Naive thymus-derived CD8-positive, alpha-beta T cell (primary cell): ENCODE data around the gene POM121. TPM values are rescaled to one million over a fixed set of nuclear protein-coding genes. Genes with fewer than 3 reads are reported as not detected.
"Not testable (repeated sequence)": the region's sequence is repeated elsewhere in the genome, so short reads cannot be mapped to it uniquely, and the experiment has no call there.

Experiments
- ATAC-seq, 2 donors: fragments of 150-1000 bp; cut with Tn5 transposase in 1 of 2; sonication (Bioruptor Pico), chemical (Tn5 transposase) in 1 of 2; 1 replicate in 1 of 2; 2 replicates in 1 of 2; pipeline ENCODE4 v1.10.0; 2021; ENCODE audit warnings: mild to moderate bottlenecking in 2 of 2, moderate library complexity in 2 of 2
- POLR2A ChIA-PET: fragments of 350-600 bp; sonication (Branson Sonifier 250); formaldehyde crosslinking; loops from one replicate; lab custom pipeline; 2021; ENCODE audit warnings: antibody characterized with exemption; lab: Charles Lee
- DNase-seq, 10 donors: peaks; one replicate each; pipeline versions ENCODE4 v3.0.0 to v3.0.0-alpha.2; 2020 to 2022
- H3K27ac Mint-ChIP-seq, 10 donors: one replicate each; pipeline ENCODE4 v1.8.0; 2020 to 2022; ENCODE audit warnings: mild to moderate bottlenecking in 10 of 10, mixed read lengths in 10 of 10, moderate library complexity in 4 of 10, inconsistent platforms in 1 of 10
- H3K27me3 Mint-ChIP-seq, 5 donors: one replicate each; pipeline ENCODE4 v1.8.0; 2021 to 2022; ENCODE audit warnings: mixed read lengths in 5 of 5
- H3K36me3 Mint-ChIP-seq, 3 donors: one replicate each; pipeline ENCODE4 v1.8.0; 2020 to 2022; ENCODE audit warnings: mixed read lengths in 3 of 3, mild to moderate bottlenecking in 2 of 3, inconsistent platforms in 1 of 3
- H3K4me1 Mint-ChIP-seq, 4 donors: one replicate each; pipeline ENCODE4 v1.8.0; 2021 to 2022; ENCODE audit warnings: mixed read lengths in 4 of 4
- H3K4me3 Mint-ChIP-seq, 10 donors: one replicate each; pipeline ENCODE4 v1.8.0; 2020 to 2022; ENCODE audit warnings: mild to moderate bottlenecking in 10 of 10, mixed read lengths in 10 of 10, moderate library complexity in 6 of 10, inconsistent platforms in 1 of 10
- H3K9me3 Mint-ChIP-seq, 9 donors: one replicate each; pipeline ENCODE4 v1.8.0; 2020 to 2022; ENCODE audit warnings: mixed read lengths in 9 of 9, mild to moderate bottlenecking in 3 of 9, inconsistent platforms in 1 of 9, moderate library complexity in 1 of 9
- polyA plus RNA-seq, 3 donors: library from polyadenylated mRNA; unstranded; fragments of 300-500 nt; fragmentation: Illumina TruSeq; gene quantifications; one replicate each; pipeline ENCODE4 v1.2.3, GENCODE V29; 2021
- total RNA-seq, 8 experiments: library from RNA in 2 of 8; stranded (reverse) in 2 of 8; gene quantifications; one replicate each; pipeline ENCODE4 v1.2.3 and lab custom pipeline; 2021 to 2026

POM121 gene
- total and polyA plus RNA-seq, 5 experiments from 2014 or later = 9.0 to 67.8 (median 18.4) TPM

GRCh38 chr7:72953901-72954562 lies 29.1 kb downstream of the POM121 start:
- DNase-seq (peak in 1 of 10 donors; percentile 4), ATAC-seq (peak; percentile 53 to 66)
- peak overlapping the region in 1 of 10 donors; percentile 26 for H3K4me3 Mint-ChIP-seq
- not testable (repeated sequence) for H3K9me3 Mint-ChIP-seq, H3K36me3 Mint-ChIP-seq, H3K27me3 Mint-ChIP-seq, H3K4me1 Mint-ChIP-seq, H3K27ac Mint-ChIP-seq
- POLR2A ChIA-PET = interaction anchor here (0.7 kb wide), 1 partner anchor 39 kb away, joined by 3 read pairs; no protein-coding TSS in a partner anchor

GRCh38 chr7:72954563-72955198 lies 29.8 kb downstream of the POM121 start:
- Mint-ChIP-seq H3K27ac (peak overlapping the region in 7 of 10 donors; percentile 40 to 84 (median 74)), H3K4me3 (peak overlapping the region; percentile 50 to 86 (median 74))
- not testable (repeated sequence) for H3K36me3 Mint-ChIP-seq, H3K27me3 Mint-ChIP-seq, H3K4me1 Mint-ChIP-seq, H3K9me3 Mint-ChIP-seq
- DNase-seq (peak in 4 of 10 donors; percentile 18 to 40 (median 30)), ATAC-seq (peak; percentile 90 to 93)
- POLR2A ChIA-PET = interaction anchor here (0.7 kb wide), 2 partner anchors 17 to 39 kb away, joined by 3 read pairs; no protein-coding TSS in a partner anchor

- H3K9me3 Mint-ChIP-seq, H3K27ac Mint-ChIP-seq, ATAC-seq, H3K27me3 Mint-ChIP-seq, H3K4me1 Mint-ChIP-seq, POLR2A ChIA-PET, H3K36me3 Mint-ChIP-seq, H3K4me3 Mint-ChIP-seq, DNase-seq: not testable (repeated sequence)
Measured at GRCh38 chr7:72960029-72960428, 35.1 kb downstream of the POM121 start.

DNA sequence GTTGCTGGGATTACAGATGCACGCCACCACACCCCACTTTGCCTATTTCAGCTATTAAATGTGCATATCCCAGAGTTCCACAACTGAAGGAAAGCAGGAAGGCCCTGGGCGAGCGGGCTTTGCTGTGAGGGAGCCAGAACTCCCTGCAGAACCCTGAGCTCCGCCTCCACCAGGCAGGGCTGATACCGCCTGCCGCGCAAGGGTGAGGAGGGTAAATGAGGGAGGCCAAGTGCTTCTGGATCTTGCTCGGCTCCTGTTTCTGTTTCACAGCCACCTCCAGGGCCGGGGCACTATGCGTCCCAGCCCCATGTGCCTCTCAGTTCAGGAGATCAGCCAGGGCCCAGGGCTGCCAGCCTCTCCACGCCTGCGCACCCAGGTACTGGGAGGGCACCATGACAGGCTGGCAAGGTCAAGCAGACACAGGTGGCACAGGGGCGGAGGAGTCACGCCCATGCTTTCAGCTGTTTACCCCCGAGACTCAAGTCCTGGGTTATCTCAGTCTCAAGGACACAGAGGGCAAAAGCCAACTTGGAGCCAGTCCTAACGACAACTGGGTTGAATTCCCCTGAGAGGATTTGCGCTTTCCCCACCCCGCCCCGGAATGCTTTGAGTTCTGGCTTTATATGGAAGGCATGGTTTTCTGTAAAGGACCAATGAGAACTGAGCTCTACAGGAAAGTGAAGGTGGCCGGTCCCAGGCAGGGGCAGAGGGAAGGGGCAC lies 35.9 kb downstream of the POM121 start:
- POLR2A ChIA-PET, H3K27ac Mint-ChIP-seq, H3K4me1 Mint-ChIP-seq, H3K27me3 Mint-ChIP-seq, H3K9me3 Mint-ChIP-seq, DNase-seq, H3K4me3 Mint-ChIP-seq, ATAC-seq, H3K36me3 Mint-ChIP-seq: not testable (repeated sequence)

GRCh38 chr7:72961346-72961650 lies 36.4 kb downstream of the POM121 start:
- H3K4me1 Mint-ChIP-seq, H3K27me3 Mint-ChIP-seq, H3K4me3 Mint-ChIP-seq, H3K36me3 Mint-ChIP-seq, H3K27ac Mint-ChIP-seq, DNase-seq, ATAC-seq, H3K9me3 Mint-ChIP-seq, POLR2A ChIA-PET: not testable (repeated sequence)

- H3K9me3 Mint-ChIP-seq, H3K27me3 Mint-ChIP-seq, POLR2A ChIA-PET, ATAC-seq, H3K36me3 Mint-ChIP-seq, H3K27ac Mint-ChIP-seq, DNase-seq, H3K4me3 Mint-ChIP-seq, H3K4me1 Mint-ChIP-seq: not testable (repeated sequence)
Measured at GRCh38 chr7:72963056-72963455, 38.2 kb downstream of the POM121 start.

DNA sequence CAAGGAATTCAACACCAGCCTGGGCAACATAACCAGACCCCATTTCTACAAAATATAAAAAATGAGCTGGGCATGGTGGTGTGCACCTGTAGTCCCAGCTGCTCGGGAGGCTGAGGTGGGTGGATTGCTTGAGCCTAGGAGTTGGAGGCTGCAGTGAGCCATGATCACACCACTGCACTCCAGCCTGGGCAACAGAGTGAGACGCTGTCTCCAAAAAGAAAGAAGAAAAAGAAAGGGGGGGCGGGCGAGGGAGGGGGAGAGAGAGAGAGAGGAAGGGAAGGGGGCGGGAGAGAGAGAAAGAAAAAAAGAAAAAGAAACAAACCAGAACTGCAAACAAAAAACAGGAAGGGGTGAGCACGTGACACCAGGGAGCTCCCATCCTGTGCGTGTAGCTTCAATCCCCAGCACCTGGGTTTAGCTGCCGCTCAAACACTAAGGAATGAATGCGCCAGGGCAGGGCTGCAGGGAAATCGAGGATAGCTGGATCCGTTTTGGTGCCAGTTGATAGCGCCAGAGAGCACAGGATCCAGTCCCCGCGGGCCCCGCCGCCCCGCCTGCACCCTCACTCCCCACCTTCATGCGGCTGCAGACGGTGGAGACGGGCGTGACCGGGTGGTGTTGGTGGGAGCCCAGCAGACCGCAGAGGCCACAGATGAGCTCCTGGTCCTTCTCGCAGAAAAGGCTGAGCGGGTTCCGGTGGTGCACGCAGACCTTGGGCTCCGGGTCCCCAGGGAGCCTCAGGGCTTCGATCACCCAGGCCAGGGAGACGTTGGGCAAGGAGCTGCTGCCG lies 40.5 kb downstream of the POM121 start:
- H3K4me3 Mint-ChIP-seq, DNase-seq, H3K27me3 Mint-ChIP-seq, H3K4me1 Mint-ChIP-seq, H3K36me3 Mint-ChIP-seq, POLR2A ChIA-PET, H3K9me3 Mint-ChIP-seq, H3K27ac Mint-ChIP-seq: not testable (repeated sequence)
- peak; percentile 79 to 89 for ATAC-seq

GRCh38 chr7:72966892-72967291 lies 42.0 kb downstream of the POM121 start:
- H3K4me1 Mint-ChIP-seq, ATAC-seq, H3K4me3 Mint-ChIP-seq, H3K36me3 Mint-ChIP-seq, H3K9me3 Mint-ChIP-seq, POLR2A ChIA-PET, H3K27ac Mint-ChIP-seq, H3K27me3 Mint-ChIP-seq: not testable (repeated sequence)
- DNase-seq = peak in 1 of 10 donors; percentile 35

DNA sequence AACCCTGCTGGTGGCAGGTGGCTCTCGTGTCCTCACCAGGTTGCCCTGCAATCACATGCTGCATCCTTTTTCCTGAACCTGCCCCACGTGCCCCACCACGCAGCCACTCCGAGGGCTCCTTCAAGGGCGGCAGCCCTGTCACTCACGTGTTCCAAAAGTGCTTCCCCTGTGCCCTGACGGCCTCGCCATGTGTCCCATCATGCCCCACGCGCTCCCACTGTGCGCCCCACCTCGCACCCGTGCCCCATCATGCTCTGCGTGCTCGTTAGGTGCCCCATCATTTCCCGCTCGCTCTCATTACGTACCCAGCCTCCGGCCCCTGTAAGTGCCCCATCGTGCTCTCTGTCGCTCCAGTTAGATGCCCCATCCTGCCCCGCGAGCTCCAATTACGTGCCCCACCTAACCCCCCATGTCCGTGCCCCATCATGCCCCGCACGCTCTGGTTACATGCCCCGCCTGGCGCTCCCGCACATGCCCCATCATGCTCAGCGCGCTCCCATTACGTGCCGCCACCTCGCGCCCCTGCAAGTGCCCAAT lies 44.2 kb downstream of the POM121 start, which contains the start of gene TRIM74:
Gene TRIM74, minus strand, starts transcription at position 487 of the 537 bp plus-strand sequence. CDS start 3,309 bp downstream, outside the sequence.
- DNase-seq (peak in 1 of 10 donors; percentile 36), ATAC-seq (peak in 1 of 2 donors; percentile 14)
- H3K4me1 Mint-ChIP-seq, POLR2A ChIA-PET, H3K27me3 Mint-ChIP-seq, H3K9me3 Mint-ChIP-seq, H3K4me3 Mint-ChIP-seq, H3K27ac Mint-ChIP-seq, H3K36me3 Mint-ChIP-seq: not testable (repeated sequence)

DNA sequence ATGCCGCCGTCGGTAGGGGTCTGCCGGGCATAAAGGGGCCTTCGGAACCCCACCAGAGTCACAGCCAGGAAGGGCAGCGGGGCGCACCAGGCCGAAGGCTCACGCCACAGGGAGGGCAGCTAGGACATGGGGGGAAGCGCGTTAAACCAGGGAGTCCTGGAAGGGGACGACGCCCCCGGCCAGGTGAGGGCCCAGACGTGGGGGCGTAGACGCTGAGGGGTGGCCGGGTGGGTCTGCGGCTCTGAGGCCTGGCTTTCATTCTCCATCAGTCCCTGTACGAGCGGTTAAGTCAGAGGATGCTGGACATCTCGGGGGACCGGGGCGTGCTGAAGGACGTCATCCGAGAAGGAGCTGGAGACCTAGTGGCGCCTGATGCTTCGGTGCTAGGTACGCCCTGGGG lies 44.8 kb downstream of the POM121 start:
- H3K27me3 Mint-ChIP-seq, H3K27ac Mint-ChIP-seq, POLR2A ChIA-PET, DNase-seq, H3K9me3 Mint-ChIP-seq, H3K4me3 Mint-ChIP-seq, H3K36me3 Mint-ChIP-seq, H3K4me1 Mint-ChIP-seq, ATAC-seq: not testable (repeated sequence)

GRCh38 chr7:72971505-72971904 lies 46.6 kb downstream of the POM121 start:
- DNase-seq, H3K9me3 Mint-ChIP-seq, H3K27me3 Mint-ChIP-seq, POLR2A ChIA-PET, H3K27ac Mint-ChIP-seq, H3K4me3 Mint-ChIP-seq, H3K4me1 Mint-ChIP-seq, ATAC-seq, H3K36me3 Mint-ChIP-seq: not testable (repeated sequence)

DNA sequence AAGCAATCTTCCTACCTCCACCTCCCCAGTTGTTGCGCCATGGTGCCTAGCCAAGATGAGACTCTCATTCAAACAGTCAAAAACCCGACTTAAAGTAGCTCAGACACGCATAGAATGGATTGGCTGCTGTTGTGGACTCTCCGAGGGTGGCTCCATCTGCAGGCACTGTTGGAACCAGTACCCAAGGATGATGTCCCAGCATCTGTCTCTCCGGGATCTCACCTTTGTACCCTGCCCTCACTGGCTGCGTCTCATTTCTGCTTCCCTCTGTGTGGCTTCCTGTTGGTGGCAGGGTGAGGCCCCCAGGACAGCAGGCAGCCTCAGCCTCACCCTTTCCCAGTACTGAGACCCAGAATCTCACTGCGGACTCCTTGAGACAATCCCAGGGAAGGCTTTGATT lies 49.9 kb downstream of the POM121 start:
- POLR2A ChIA-PET, H3K4me1 Mint-ChIP-seq, H3K36me3 Mint-ChIP-seq, DNase-seq, H3K27ac Mint-ChIP-seq, H3K4me3 Mint-ChIP-seq, H3K9me3 Mint-ChIP-seq, ATAC-seq, H3K27me3 Mint-ChIP-seq: not testable (repeated sequence)
